PC-9 (cell line): ENCODE results near the gene SLC2A4RG.

ENCODE experiments used
- CTCF ChIP-seq: fragments of 200-600 bp; sonication (generic); conservative IDR thresholded peaks from 2 replicates; pipeline ENCODE4 v1.6.1; 2017; ENCODE audit warnings: mixed run types, antibody characterized with exemption, mild to moderate bottlenecking, moderate library complexity
- EZH2 ChIP-seq: fragments of 200-600 bp; sonication (generic); IDR thresholded peaks from 2 replicates; pipeline ENCODE4 v1.8.0; 2017; ENCODE audit warnings: antibody characterized with exemption, low read depth

- TF ChIP-seq EZH2: no peak
- TF ChIP-seq CTCF: no peak
Measured at GRCh38 chr20:63755933-63756647, 16.5 kb downstream of the SLC2A4RG start.
